Activated T-helper 1 cell treated with anti-CD3 and anti-CD28 coated beads, Interleukin-2, amount 50 U/mL, for 16 hours (primary cell): ENCODE measurements around the gene ROBO4.

Source experiments
- DNase-seq, 2 donors: peaks; one replicate each; pipeline ENCODE4 v3.0.0-alpha.2; 2020; ENCODE audit warnings: low read depth in 1 of 2, low spot score in 1 of 2

The ROBO4 gene

DNA sequence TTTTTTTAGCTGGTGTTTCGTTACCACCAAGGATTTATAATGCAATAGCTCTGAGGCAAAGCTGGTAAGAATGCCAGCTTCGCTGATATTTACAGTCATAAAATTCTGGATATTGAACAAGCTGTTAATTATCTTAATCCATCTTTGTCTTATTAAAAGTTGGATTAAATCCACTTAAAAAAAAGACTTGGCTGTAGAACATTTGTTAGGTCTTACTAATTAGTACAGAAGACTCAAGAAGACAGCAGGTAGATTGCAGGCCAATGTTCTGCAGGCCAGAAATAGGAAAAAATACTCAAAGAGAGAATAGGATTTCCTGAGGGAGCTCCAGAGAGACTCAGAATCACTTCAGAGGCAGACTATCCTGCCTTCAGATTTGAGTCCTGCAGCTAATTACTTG lies 7.5 kb downstream of the ROBO4 start:
- no peak for DNase-seq

DNA sequence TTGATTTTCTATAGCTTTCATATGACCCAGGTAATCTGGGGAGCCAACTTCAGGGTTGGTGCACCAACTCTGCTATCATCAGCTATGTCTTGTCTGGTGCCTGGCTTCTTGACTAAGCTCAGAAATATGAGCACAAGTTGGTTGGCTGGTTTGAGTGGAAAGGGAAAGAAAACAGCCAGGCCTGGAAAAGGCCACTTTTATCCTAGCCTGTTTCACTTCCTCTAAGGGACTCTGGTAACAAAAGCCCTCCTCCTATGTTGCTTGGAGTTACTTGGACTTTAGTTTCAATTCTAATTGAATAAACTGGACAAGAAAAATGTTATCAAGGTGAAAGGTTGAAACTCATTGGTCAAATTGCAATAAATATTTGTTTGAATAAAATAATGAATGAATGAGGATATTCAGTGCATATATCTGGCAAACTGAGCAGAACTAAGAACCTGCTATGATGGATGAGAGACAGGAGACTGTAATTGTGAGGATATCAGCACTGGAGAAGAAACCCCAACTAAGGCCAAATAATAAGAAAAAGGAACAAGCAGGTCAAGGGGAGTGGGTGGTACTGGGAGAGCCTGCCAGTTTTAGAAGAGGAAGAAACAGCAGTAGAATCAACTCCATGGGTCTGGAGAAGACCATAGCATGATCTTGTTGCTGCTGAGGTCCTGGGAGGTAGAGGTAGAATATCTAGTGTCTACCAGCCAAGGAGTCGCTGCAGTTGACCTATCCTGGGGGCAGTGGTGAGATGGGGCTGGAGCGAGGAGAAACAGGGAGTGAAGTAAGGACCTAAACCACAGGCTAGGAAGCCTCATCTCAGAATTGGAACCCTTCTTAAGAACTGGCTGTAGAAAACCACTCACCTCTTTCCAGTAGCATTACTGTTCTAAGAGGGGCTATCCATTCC lies 8.2 kb downstream of the ROBO4 start:
- DNase-seq = no peak

DNA sequence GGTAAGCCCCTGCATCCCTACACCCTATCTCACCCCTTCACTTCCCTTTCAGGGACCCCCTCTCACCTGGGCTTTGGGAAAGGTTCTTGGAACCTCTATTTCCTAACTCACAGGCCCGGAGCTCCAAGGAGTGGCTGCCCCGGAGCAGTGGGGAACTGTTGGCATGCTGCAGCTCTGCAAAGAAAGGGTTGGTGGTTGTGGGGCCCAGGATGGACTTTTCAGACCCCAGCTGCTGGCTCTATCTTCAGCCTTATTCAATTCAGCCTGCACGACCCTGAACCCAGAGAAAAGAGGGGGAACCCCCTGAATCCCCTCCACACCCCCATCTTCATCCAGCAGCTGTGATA lies 10.0 kb downstream of the ROBO4 start:
- no peak for DNase-seq

DNA sequence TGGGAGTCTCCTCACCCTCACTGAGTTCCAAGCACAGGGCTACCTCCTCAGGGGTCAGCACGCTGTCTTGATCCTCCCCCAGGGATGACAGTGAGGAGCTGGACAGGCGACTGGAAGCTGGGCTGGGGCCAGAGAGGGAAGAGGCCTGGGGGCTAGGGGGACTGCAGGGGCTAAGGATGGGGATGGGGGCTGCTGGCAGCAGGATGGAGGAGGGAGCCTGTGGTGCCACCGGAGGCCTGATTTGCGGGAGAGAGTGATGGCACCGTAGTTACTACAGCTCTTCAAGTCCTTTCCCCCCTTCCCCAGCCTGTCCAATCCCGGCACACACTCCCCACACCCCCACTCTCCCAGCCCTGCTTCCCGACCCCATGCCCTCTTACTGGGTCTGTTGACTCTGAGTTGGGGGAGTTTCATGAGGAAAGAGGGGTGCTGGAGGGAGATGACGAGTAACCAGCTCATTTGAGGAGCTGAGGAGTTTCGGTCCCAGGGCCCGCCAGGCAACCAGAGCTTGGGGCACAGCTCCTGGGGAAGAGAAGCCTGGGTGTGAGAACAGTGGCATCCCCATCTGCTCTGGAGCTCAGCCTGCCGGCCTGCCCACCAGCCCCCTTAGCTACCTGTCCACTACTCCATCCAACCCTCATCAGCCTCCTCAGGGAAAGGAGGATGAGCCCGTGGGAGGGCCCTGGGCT lies 10.5 kb downstream of the ROBO4 start:
- DNase-seq = no peak

GRCh38 chr11:124886476-124886875 lies 11.2 kb downstream of the ROBO4 start:
- DNase-seq = no peak

GRCh38 chr11:124884869-124885479 lies 12.7 kb downstream of the ROBO4 start:
- no peak for DNase-seq

DNA sequence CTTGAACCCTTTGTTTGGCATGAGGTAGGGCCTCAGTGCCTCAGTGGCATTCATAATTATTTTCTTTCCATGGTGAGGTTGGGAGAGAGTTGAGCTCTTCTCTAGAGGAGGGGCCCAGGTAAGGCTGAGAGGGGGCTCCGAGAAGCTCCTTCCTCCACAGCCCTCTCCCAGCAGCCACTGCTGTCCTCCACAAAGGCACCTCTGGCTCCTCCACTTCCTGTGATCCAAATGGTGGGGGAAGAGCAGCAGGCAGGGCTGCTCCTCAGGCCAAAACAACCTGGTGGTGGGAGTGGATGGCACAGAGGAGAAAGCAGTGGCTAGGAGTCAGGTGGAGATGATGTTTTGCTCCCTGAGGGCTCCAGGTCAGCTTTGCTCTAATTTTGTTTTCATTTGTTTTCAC lies 13.3 kb downstream of the ROBO4 start:
- DNase-seq = no peak

GRCh38 chr11:124882339-124883071 lies 15.2 kb downstream of the ROBO4 start:
- no peak for DNase-seq

DNA sequence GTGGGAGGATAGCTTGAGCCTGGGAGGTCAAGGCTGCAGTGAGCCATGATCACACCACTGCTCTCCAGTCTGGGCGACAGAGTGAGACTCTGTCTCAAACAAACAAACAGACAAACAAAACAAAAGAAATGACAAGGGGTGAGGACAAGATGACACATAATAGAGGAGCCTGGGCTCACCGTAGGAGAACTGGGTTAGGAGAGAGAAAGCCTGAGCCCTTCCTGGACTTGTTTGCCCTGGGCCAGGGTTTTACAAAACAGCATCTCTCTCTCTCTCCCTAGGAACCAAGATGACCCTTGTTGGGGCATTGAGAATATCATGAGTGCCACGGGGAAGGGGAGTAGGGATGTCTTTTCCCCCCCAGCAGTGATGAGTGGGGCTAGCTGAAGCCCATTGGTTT lies 16.7 kb downstream of the ROBO4 start:
- no peak for DNase-seq

DNA sequence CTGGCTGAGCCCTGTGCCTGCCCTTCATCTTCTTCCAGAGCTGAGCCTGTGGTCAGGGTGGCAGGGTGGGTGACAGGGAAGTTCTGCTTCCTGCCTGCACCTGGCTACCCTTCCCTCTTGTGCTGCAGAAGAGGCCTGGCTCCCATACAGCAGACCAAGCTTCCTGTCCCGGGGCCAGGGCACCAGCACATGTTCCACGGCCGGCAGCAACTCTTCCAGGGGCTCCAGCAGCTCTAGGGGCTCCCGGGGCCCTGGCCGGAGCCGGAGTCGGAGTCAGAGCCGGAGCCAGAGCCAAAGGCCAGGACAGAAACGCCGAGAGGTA lies 17.4 kb downstream of the ROBO4 start:
- DNase-seq = no peak

DNA sequence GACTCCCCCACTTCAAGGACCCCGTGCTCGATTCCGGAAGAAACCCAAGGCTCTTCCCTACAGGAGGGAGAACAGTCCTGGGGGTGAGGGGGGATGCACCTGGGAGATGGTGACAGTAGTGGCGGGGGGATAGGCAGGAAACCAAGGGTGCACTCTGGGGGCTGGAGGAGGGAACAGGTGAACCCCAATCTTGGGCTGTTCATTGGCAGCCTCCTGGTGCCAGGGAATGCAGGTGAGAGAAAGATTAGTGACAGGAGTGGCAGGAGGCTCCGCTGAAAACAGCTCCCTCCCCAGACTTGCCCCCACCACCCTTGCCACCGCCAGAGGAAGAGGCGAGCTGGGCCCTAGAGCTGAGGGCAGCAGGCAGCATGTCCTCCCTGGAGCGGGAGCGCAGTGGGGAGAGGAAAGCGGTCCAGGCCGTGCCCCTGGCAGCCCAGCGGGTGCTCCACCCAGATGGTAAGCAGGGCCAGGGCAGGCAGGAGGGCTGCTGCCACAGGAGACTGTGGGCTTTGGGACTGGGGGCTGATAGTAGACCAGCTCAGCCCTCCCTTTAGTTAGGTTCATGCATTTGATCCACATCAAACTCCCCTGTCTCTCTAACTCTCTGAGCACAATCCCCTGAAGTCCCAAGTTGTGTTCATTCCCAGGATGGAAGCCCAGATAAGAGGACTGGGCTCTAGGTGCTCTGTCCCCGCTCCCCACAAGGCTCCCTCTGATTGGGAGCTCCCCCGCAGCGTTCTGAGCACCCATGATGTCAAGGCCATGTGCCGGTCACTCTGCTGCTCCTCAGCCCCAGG lies 18.0 kb downstream of the ROBO4 start:
- DNase-seq = no peak

- no peak for DNase-seq
Measured at GRCh38 chr11:124878759-124879492, 18.7 kb downstream of the ROBO4 start.

- DNase-seq = no peak
Measured at GRCh38 chr11:124877910-124878758, 19.5 kb downstream of the ROBO4 start.

- no peak for DNase-seq
Measured at GRCh38 chr11:124877631-124877909, 20.1 kb downstream of the ROBO4 start.

DNA sequence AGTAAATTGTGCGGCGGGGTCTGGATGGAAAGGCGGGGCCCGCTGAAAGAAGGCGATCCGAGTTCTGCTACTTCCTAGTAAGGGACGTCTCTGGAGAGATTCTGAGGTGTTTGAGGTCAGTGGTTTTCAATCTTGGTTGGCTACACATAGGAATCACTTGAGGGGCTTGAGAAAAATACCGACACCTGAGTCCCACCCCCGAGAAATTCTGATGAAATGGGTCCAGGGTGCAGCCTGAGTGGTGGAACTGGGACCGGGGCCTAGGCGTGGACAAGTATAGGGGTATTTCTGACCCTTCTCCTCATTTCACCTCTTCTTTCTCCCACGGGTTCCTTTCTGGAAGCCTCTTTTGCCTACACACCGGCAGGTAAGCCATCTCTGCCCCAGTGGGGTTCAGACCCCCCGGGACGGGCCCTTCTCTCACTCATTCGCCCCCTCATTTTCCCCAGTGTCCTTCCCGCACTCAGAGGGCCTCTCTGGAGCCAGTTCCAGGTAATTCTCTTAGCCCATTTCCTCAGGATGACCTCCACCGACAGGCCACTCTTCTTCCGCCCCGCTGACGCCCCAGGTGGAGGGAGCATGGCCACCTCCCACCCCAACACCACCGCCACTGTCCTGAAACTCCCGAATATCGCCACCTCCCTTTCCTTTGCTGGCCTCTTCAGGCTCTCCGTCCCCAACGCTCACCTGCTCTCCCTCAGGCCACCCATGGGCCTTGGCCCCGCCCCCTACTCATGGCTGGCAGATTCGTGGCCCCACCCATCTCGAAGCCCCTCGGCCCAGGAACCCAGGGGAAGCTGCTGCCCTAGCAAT lies 20.6 kb downstream of the ROBO4 start:
- DNase-seq = no peak

GRCh38 chr11:124875943-124876817 lies 21.5 kb downstream of the ROBO4 start:
- DNase-seq = peak; percentile 50 to 53

DNA sequence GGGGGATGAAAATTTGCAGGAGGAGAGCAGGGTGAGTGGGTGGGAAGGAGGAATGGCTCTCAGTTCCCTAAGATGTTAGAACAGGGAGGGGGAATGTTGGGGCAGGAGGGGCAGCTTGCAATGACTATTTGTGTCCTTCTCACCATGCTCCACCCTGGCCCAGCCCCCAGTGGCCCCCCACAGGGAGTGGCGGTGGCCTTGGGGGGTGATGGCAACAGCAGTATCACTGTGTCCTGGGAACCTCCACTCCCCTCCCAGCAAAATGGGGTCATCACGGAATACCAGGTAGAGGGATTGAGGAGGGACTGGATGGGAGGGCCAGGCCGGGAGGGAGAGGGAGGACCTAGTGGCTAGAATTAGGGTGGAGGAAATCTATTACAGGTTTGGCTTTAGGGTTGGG lies 22.3 kb downstream of the ROBO4 start:
- DNase-seq = no peak
